Activated B cell treated with CpG ODN at 0.5 μM for 24 hours (primary cell): ENCODE data around the gene ZDHHC3. TPM values are rescaled to one million over a fixed set of nuclear protein-coding genes. Genes with fewer than 3 reads are reported as not detected.

Experiments
- ATAC-seq: fragments of 200-7000 bp; cut with Tn5 transposase; one replicate; pipeline ENCODE4 v1.10.0; 2021; ENCODE audit warnings: low read depth, mild to moderate bottlenecking, moderate library complexity
- CTCF ChIA-PET: fragments of 350-600 bp; sonication (Branson Sonifier 250); formaldehyde crosslinking; loops from one replicate; lab custom pipeline; 2021; ENCODE audit warnings: antibody characterized with exemption; lab: Charles Lee
- POLR2A ChIA-PET: fragments of 350-600 bp; sonication (Branson Sonifier 250); formaldehyde crosslinking; loops from one replicate; lab custom pipeline; 2021; ENCODE audit warnings: antibody characterized with exemption; lab: Charles Lee
- DNase-seq: peaks from one replicate; pipeline ENCODE4 v3.0.0; 2022
- H3K27ac Mint-ChIP-seq: one replicate; pipeline ENCODE4 v1.8.0; 2020; ENCODE audit warnings: mixed read lengths
- H3K27me3 Mint-ChIP-seq: one replicate; pipeline ENCODE4 v1.8.0; 2021; ENCODE audit warnings: mixed read lengths
- H3K36me3 Mint-ChIP-seq: one replicate; pipeline ENCODE4 v1.8.0; 2021; ENCODE audit warnings: low read depth, mixed read lengths
- H3K4me1 Mint-ChIP-seq: one replicate; pipeline ENCODE4 v1.8.0; 2021; ENCODE audit warnings: mixed read lengths
- H3K4me3 Mint-ChIP-seq: one replicate; pipeline ENCODE4 v1.8.0; 2020; ENCODE audit warnings: mild to moderate bottlenecking, mixed read lengths
- H3K9me3 Mint-ChIP-seq: one replicate; pipeline ENCODE4 v1.8.0; 2020; ENCODE audit warnings: mixed read lengths
- CTCF ChIP-seq: fragments of 200-600 bp; IDR thresholded peaks from one replicate; pipeline ENCODE4 v1.8.0; 2022; ENCODE audit warnings: antibody characterized with exemption, mild to moderate bottlenecking
- intact Hi-C: fragments of 100-400 bp; cut with micrococcal nuclease; formaldehyde crosslinking; loops from one replicate; pipeline ENCODE4 v1.15.1; 2024
- total RNA-seq: library from RNA; stranded (reverse); gene quantifications from 2 replicates; pipeline ENCODE4 v1.2.3, GENCODE V29; 2022

ZDHHC3 gene
- total RNA-seq, 1 donor from 2014 or later, result 43.4 TPM

- TF ChIP-seq CTCF, result no peak
- ATAC-seq (no peak), DNase-seq (no peak)
- Mint-ChIP-seq H3K4me1 (no peaks in the 10 kb centered on the region), H3K36me3 (peaks cover 86% of the 10 kb centered on the region), H3K27me3 (no peaks in the 10 kb centered on the region), H3K27ac (no peak overlapping the region), H3K4me3 (no peak overlapping the region), H3K9me3 (no peaks in the 10 kb centered on the region)
- CTCF ChIA-PET, result no interaction called here
- POLR2A ChIA-PET, result no interaction called here
- intact Hi-C loops, result no loop called here
Observed at GRCh38 chr3:44926172-44926571, 49.8 kb downstream of the ZDHHC3 start.

GRCh38 chr3:44924457-44925084 lies 51.4 kb downstream of the ZDHHC3 start:
- ChIA-PET POLR2A (no interaction called here), CTCF (no interaction called here)
- intact Hi-C loops, result no loop called here
- TF ChIP-seq CTCF, result no peak
- Mint-ChIP-seq H3K9me3 (no peaks in the 10 kb centered on the region), H3K4me3 (no peak overlapping the region), H3K27me3 (no peaks in the 10 kb centered on the region), H3K27ac (no peak overlapping the region), H3K36me3 (peaks cover 81% of the 10 kb centered on the region), H3K4me1 (no peaks in the 10 kb centered on the region)
- DNase-seq, result no peak
- ATAC-seq, result no peak

GRCh38 chr3:44923632-44924456 lies 52.1 kb downstream of the ZDHHC3 start:
- Mint-ChIP-seq H3K27ac (no peak overlapping the region), H3K4me3 (no peak overlapping the region), H3K27me3 (no peaks in the 10 kb centered on the region), H3K4me1 (no peaks in the 10 kb centered on the region), H3K9me3 (no peaks in the 10 kb centered on the region), H3K36me3 (peaks cover 79% of the 10 kb centered on the region)
- intact Hi-C loops, result no loop called here
- CTCF ChIA-PET, result interaction anchor here (1.2 kb wide), 1 partner anchor 10 kb away, joined by 3 read pairs; no protein-coding TSS in a partner anchor
- TF ChIP-seq CTCF, result no peak
- no peak for DNase-seq
- POLR2A ChIA-PET, result no interaction called here
- ATAC-seq, result no peak

GRCh38 chr3:44920081-44920480 lies 55.9 kb downstream of the ZDHHC3 start:
- no peak for TF ChIP-seq CTCF
- no peak for ATAC-seq
- Mint-ChIP-seq H3K27ac (no peak overlapping the region), H3K4me1 (no peaks in the 10 kb centered on the region), H3K9me3 (no peaks in the 10 kb centered on the region), H3K27me3 (no peaks in the 10 kb centered on the region), H3K4me3 (no peak overlapping the region), H3K36me3 (peaks cover 67% of the 10 kb centered on the region)
- no peak for DNase-seq
- intact Hi-C loops, result no loop called here
- ChIA-PET CTCF (no interaction called here), POLR2A (no interaction called here)

GRCh38 chr3:44918581-44918980 lies 57.4 kb downstream of the ZDHHC3 start:
- ChIA-PET CTCF (no interaction called here), POLR2A (no interaction called here)
- Mint-ChIP-seq H3K4me3 (no peak overlapping the region), H3K27ac (no peak overlapping the region), H3K4me1 (no peaks in the 10 kb centered on the region), H3K27me3 (no peaks in the 10 kb centered on the region), H3K36me3 (peaks cover 54% of the 10 kb centered on the region), H3K9me3 (no peaks in the 10 kb centered on the region)
- DNase-seq, result no peak
- no peak for ATAC-seq
- intact Hi-C loops, result no loop called here
- no peak for TF ChIP-seq CTCF
